ENCODE results near the gene TMEM117. TPM values are rescaled to one million over a fixed set of nuclear protein-coding genes. Genes with fewer than 3 reads are reported as not detected.
A peak's percentile ranks its signal among the peaks of the same experiment; 100 is the strongest.

TMEM117 gene
- total RNA-seq (2.7 and 3.8 TPM in 2 replicates), polyA plus RNA-seq (1.1 and 1.2 TPM in 2 replicates), polyA minus RNA-seq (2.7 and 3.6 TPM in 2 replicates), Bru-seq, nascent RNA (percentile 44 among the genes with signal in this experiment), BruChase-seq, experiment 1, labeled RNA remaining after a 6-hour chase (percentile 35 among the genes with signal in this experiment), BruChase-seq, experiment 2, labeled RNA remaining after a 2-hour chase (percentile 44 among the genes with signal in this experiment)
- polyA plus RNA-seq (2011; cell fraction: cytosol; rRNA removed) = 0.90 and 1.1 TPM in 2 replicates
- polyA plus RNA-seq (2011; cell fraction: nucleus; rRNA removed) = 0.88 and 1.2 TPM in 2 replicates
- polyA plus RNA-seq (2012) = 0.79 and 0.95 TPM in 2 replicates
- polyA minus RNA-seq (2011; cell fraction: cytosol; rRNA and poly(A)+ RNA removed) = 3.0 TPM
- polyA minus RNA-seq (2011; cell fraction: nucleus; rRNA and poly(A)+ RNA removed) = 3.1 and 4.0 TPM in 2 replicates
- long read RNA-seq, partial matches to known transcripts = 0 of 8 reads
- long read RNA-seq, other reads (novel, unspliced or antisense) = 3 of 8 reads

GRCh38 chr12:43835656-43836474, at the start of gene TMEM117:
TSS of gene TMEM117 (plus strand) at chr12:43836081.
- Histone ChIP-seq H3K9me3 (replicated peaks; ENCODE audit: control insufficient read depth, insufficient read depth, low read length) (no peaks in the 10 kb centered on the region), H2AFZ (ENCODE audit: low read depth, low read length) (peak within 1 kb of the TSS; percentile 99), H3K79me2 (ENCODE audit: control insufficient read depth, insufficient read depth, low read length) (no peaks in the 10 kb centered on the region), H3K36me3 (ENCODE audit: control insufficient read depth in 2 of 2, extremely low read depth in 1 of 2, insufficient read depth in 2 of 2, low read length in 2 of 2) (no peaks in the 10 kb centered on the region), H3K9me1 (replicated peaks; ENCODE audit: control insufficient read depth, extremely low read depth, insufficient read depth, low read length) (no peaks in the 10 kb centered on the region), H3K27me3 (ENCODE audit: control insufficient read depth in 2 of 2, insufficient read depth in 2 of 2, low read length in 2 of 2) (peaks cover 0 to 7% of the 10 kb centered on the region in 2 experiments), H3K4me2 (ENCODE audit: insufficient read depth, low read length) (peak within 1 kb of the TSS; percentile 86), H3K4me1 (ENCODE audit: control insufficient read depth, extremely low read depth, insufficient read depth, low read length) (no peaks in the 10 kb centered on the region), H3K27ac (ENCODE audit: insufficient read depth, low read depth, low read length) (peak within 1 kb of the TSS; percentile 52), H4K20me1 (replicated peaks; ENCODE audit: control insufficient read depth, extremely low read depth, insufficient read depth, low read length) (no peaks in the 10 kb centered on the region), H3K9ac (replicated peaks; ENCODE audit: extremely low read depth, insufficient read depth, low read length) (peak within 1 kb of the TSS; percentile 76), H3K4me3 (replicated peaks in 1 of 3; ENCODE audit: insufficient read depth in 1 of 3, low read depth in 1 of 3, low read length in 3 of 3) (peak within 1 kb of the TSS; percentile 63 to 76 (median 73))
- BruUV-seq (replicated peaks) = no TSS peak
- intact Hi-C loops (cut with micrococcal nuclease) = loop anchor here (1.0 kb wide), 1 partner anchor 30 kb away; the partner anchor contains the start of gene TWF1
- ChIA-PET POLR2A (no interaction called here), CTCF (interaction anchor here (1.0 kb wide), 2 partner anchors 18 to 30 kb away, joined by 3 to 6 read pairs; partner anchors contain the start of gene TWF1)
- dilution Hi-C loops (cut with MboI; ENCODE audit: extremely low pct_ligation_motif_present, low sequenced_read_pairs) = no loop called here
- DNase-seq (ENCODE audit: low read depth, low spot score) = peak; percentile 61
- TF ChIP-seq MYC (IDR thresholded peaks at IDR 0.05; ENCODE audit: low read depth, low read length) (no peak), POLR2AphosphoS5 (IDR thresholded peaks at IDR 0.05; ENCODE audit: insufficient read depth, low read depth, low read length) (peak; percentile 25), FOS (IDR thresholded peaks at IDR 0.05; ENCODE audit: borderline replicate concordance, insufficient read depth, low read length) (no peak), POLR2A (IDR thresholded peaks at IDR 0.05; ENCODE audit: low read depth, low read length) (peak; percentile 14)
- no peak for FAIRE-seq

Measured in endothelial cell of umbilical vein (primary cell).